ENCODE data around the gene CPNE7.

The CPNE7 gene

DNA sequence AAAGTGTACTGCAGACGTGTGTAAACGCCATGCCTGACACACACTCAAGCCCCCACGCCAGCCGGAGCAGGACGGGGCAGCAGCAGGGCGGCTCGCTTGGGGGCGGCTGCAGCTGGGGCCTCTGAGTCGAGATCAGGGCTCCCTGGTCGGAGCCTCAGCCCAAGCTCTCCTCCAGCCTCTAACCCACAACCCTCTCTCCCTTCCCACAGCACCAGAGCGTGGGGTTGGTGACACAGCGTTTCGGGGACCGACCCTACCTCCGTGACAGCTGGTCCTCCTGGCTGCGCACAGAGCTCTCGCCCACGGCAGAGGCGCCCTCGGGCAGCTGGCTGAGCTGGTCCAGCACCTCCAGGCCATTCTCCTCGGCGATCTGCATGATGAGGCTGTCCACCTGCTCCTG, 70.7 kb downstream of the CPNE7 start:
- DNase-seq (ENCODE audit: low spot score): no peak
- TF ChIP-seq, protein P1, sequence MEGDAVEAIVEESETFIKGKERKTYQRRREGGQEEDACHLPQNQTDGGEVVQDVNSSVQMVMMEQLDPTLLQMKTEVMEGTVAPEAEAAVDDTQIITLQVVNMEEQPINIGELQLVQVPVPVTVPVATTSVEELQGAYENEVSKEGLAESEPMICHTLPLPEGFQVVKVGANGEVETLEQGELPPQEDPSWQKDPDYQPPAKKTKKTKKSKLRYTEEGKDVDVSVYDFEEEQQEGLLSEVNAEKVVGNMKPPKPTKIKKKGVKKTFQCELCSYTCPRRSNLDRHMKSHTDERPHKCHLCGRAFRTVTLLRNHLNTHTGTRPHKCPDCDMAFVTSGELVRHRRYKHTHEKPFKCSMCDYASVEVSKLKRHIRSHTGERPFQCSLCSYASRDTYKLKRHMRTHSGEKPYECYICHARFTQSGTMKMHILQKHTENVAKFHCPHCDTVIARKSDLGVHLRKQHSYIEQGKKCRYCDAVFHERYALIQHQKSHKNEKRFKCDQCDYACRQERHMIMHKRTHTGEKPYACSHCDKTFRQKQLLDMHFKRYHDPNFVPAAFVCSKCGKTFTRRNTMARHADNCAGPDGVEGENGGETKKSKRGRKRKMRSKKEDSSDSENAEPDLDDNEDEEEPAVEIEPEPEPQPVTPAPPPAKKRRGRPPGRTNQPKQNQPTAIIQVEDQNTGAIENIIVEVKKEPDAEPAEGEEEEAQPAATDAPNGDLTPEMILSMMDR (IDR thresholded peaks at IDR 0.05; ENCODE audit: extremely low read depth, missing control alignments): no peak
